T-helper 1 cell treated with Interleukin-12 subunit alpha and Interleukin-12 subunit beta and Interleukin-4 antibody, amounts not matched to agents 30 ng/mL and 1 ng/mL, for 36 hours (primary cell): ENCODE measurements around the gene ZMYND19. TPM values are rescaled to one million over a fixed set of nuclear protein-coding genes. Genes with fewer than 3 reads are reported as not detected.

Experiments used
- intact Hi-C: fragments of 100-400 bp; cut with micrococcal nuclease; formaldehyde crosslinking; loops from one replicate; pipeline ENCODE4 v1.15.1; 2024
- total RNA-seq: library from RNA; stranded (reverse); gene quantifications from 2 replicates; pipeline ENCODE4 v1.2.3, GENCODE V29; 2022

Gene ZMYND19
- total RNA-seq, 1 donor from 2014 or later = 38.6 TPM

GRCh38 chr9:137536594-137537131, 53.6 kb downstream of the ZMYND19 start:
- intact Hi-C loops = loop anchor here (10.0 kb wide), 1 partner anchor 242 kb away; no protein-coding TSS in a partner anchor

- intact Hi-C loops = loop anchor here (2.0 to 10.0 kb wide), 2 partner anchors 16 to 240 kb away; partner anchors contain the start of genes MRPL41 and PNPLA7
Observed at GRCh38 chr9:137535120-137535428, 55.2 kb downstream of the ZMYND19 start.

- intact Hi-C loops = loop anchor here (2.0 to 10.0 kb wide), 2 partner anchors 16 to 240 kb away; partner anchors contain the start of genes MRPL41 and PNPLA7
Observed at GRCh38 chr9:137534256-137535119, 55.8 kb downstream of the ZMYND19 start.

- intact Hi-C loops = loop anchor here (10.0 kb wide), 1 partner anchor 238 kb away; no protein-coding TSS in a partner anchor
Observed at GRCh38 chr9:137532891-137533468, 57.3 kb downstream of the ZMYND19 start.

Other genes with a start within 250 kb of the ZMYND19 start
- gene EXD3, start 167.3 kb downstream of the ZMYND19 start, total RNA-seq = 8.7 and 8.9 TPM in 2 replicates
- 0.44 and 0.80 TPM in 2 replicates for gene NOXA1, start 167.1 kb downstream of the ZMYND19 start, total RNA-seq
- 0.07 TPM in 1 of 2 replicates, not detected in the other for gene ENTPD8, start 149.2 kb downstream of the ZMYND19 start, total RNA-seq
- gene NSMF, start 131.2 kb downstream of the ZMYND19 start, total RNA-seq = 30.5 and 33.1 TPM in 2 replicates
- 3.1 and 3.5 TPM in 2 replicates for gene PNPLA7, start 40.1 kb downstream of the ZMYND19 start, total RNA-seq
- gene MRPL41, start 38.6 kb downstream of the ZMYND19 start, total RNA-seq = 45.8 and 53.8 TPM in 2 replicates
- gene DPH7, start 11.6 kb downstream of the ZMYND19 start, total RNA-seq = 39.7 and 43.6 TPM in 2 replicates
- gene ARRDC1, start 15.2 kb upstream of the ZMYND19 start, total RNA-seq = 109 and 113 TPM in 2 replicates
- 101 and 110 TPM in 2 replicates for gene EHMT1, start 28.5 kb upstream of the ZMYND19 start, total RNA-seq